ENCODE measurements around the gene AP1S1. TPM values are rescaled to one million over a fixed set of nuclear protein-coding genes. Genes with fewer than 3 reads are reported as not detected.

The AP1S1 gene
- total and polyA plus RNA-seq, 2 of the 13 experiments (the other 11 are each of a cell fraction or from before 2014, with no cell fraction given) = 57.5 to 68.1 TPM

- TF ChIP-seq, protein P1, sequence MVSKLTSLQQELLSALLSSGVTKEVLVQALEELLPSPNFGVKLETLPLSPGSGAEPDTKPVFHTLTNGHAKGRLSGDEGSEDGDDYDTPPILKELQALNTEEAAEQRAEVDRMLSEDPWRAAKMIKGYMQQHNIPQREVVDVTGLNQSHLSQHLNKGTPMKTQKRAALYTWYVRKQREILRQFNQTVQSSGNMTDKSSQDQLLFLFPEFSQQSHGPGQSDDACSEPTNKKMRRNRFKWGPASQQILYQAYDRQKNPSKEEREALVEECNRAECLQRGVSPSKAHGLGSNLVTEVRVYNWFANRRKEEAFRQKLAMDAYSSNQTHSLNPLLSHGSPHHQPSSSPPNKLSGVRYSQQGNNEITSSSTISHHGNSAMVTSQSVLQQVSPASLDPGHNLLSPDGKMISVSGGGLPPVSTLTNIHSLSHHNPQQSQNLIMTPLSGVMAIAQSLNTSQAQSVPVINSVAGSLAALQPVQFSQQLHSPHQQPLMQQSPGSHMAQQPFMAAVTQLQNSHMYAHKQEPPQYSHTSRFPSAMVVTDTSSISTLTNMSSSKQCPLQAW (CRISPR knock-in tag; IDR thresholded peaks at IDR 0.05) = no peak; the same call in 1 of the 2 replicates
- TF ChIP-seq PHF8 (CRISPR knock-in tag; IDR thresholded peaks at IDR 0.05) = peak; percentile 81
- no peak for TF ChIP-seq ISX (CRISPR knock-in tag; conservative IDR thresholded peaks at IDR 0.05)
- TF ChIP-seq HNRNPUL1 (IDR thresholded peaks at IDR 0.05; ENCODE audit: low read depth, low read length) = no peak
- TF ChIP-seq ZNF232 (CRISPR knock-in tag; IDR thresholded peaks at IDR 0.05; ENCODE audit: borderline replicate concordance) = 0 out of 2 replicates have a peak, but pooled peaks have one; percentile 41
- TF ChIP-seq ZNF350 (CRISPR knock-in tag; IDR thresholded peaks at IDR 0.05; ENCODE audit: borderline replicate concordance, low read depth) = peak; percentile 25; the same call in 1 of the 2 replicates
- TF ChIP-seq MBNL3 (CRISPR knock-in tag; conservative IDR thresholded peaks at IDR 0.05) = no peak
- peak; percentile 84 for TF ChIP-seq RXRA (CRISPR knock-in tag; IDR thresholded peaks at IDR 0.05)
- TF ChIP-seq, protein P2, sequence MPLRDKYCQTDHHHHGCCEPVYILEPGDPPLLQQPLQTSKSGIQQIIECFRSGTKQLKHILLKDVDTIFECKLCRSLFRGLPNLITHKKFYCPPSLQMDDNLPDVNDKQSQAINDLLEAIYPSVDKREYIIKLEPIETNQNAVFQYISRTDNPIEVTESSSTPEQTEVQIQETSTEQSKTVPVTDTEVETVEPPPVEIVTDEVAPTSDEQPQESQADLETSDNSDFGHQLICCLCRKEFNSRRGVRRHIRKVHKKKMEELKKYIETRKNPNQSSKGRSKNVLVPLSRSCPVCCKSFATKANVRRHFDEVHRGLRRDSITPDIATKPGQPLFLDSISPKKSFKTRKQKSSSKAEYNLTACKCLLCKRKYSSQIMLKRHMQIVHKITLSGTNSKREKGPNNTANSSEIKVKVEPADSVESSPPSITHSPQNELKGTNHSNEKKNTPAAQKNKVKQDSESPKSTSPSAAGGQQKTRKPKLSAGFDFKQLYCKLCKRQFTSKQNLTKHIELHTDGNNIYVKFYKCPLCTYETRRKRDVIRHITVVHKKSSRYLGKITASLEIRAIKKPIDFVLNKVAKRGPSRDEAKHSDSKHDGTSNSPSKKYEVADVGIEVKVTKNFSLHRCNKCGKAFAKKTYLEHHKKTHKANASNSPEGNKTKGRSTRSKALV (CRISPR knock-in tag; IDR thresholded peaks at IDR 0.05) = peak; percentile 67; the same call in 1 of the 2 replicates
- peak; percentile 15; the same call in 1 of the 2 replicates for TF ChIP-seq RFXAP (CRISPR knock-in tag; IDR thresholded peaks at IDR 0.05; ENCODE audit: borderline replicate concordance)
- TF ChIP-seq SAP130 (CRISPR knock-in tag; IDR thresholded peaks at IDR 0.05; ENCODE audit: low read depth) = peak; percentile 64
- TF ChIP-seq, protein P3, sequence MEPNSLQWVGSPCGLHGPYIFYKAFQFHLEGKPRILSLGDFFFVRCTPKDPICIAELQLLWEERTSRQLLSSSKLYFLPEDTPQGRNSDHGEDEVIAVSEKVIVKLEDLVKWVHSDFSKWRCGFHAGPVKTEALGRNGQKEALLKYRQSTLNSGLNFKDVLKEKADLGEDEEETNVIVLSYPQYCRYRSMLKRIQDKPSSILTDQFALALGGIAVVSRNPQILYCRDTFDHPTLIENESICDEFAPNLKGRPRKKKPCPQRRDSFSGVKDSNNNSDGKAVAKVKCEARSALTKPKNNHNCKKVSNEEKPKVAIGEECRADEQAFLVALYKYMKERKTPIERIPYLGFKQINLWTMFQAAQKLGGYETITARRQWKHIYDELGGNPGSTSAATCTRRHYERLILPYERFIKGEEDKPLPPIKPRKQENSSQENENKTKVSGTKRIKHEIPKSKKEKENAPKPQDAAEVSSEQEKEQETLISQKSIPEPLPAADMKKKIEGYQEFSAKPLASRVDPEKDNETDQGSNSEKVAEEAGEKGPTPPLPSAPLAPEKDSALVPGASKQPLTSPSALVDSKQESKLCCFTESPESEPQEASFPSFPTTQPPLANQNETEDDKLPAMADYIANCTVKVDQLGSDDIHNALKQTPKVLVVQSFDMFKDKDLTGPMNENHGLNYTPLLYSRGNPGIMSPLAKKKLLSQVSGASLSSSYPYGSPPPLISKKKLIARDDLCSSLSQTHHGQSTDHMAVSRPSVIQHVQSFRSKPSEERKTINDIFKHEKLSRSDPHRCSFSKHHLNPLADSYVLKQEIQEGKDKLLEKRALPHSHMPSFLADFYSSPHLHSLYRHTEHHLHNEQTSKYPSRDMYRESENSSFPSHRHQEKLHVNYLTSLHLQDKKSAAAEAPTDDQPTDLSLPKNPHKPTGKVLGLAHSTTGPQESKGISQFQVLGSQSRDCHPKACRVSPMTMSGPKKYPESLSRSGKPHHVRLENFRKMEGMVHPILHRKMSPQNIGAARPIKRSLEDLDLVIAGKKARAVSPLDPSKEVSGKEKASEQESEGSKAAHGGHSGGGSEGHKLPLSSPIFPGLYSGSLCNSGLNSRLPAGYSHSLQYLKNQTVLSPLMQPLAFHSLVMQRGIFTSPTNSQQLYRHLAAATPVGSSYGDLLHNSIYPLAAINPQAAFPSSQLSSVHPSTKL (CRISPR knock-in tag; IDR thresholded peaks at IDR 0.05) = 0 out of 2 replicates have a peak, but pooled peaks have one; percentile 42
- TF ChIP-seq TSC22D2 (CRISPR knock-in tag; IDR thresholded peaks at IDR 0.05; ENCODE audit: borderline replicate concordance) = no peak
- TF ChIP-seq ZC3H13 (CRISPR knock-in tag; IDR thresholded peaks at IDR 0.05) = no peak
- TF ChIP-seq ZNF670 (CRISPR knock-in tag; IDR thresholded peaks at IDR 0.05; ENCODE audit: borderline replicate concordance) = 0 out of 2 replicates have a peak, but pooled peaks have one; percentile 13
- no peak for TF ChIP-seq ZNF614 (CRISPR knock-in tag; IDR thresholded peaks at IDR 0.05; ENCODE audit: borderline replicate concordance)
- TF ChIP-seq CENPT (CRISPR knock-in tag; IDR thresholded peaks at IDR 0.05; ENCODE audit: low read depth) = 0 out of 2 replicates have a peak, but pooled peaks have one; percentile 38
- TF ChIP-seq SP140L (CRISPR knock-in tag; IDR thresholded peaks at IDR 0.05; ENCODE audit: borderline replicate concordance) = no peak
- TF ChIP-seq ETS1 (CRISPR knock-in tag; IDR thresholded peaks at IDR 0.05) = no peak; the same call in 1 of the 2 replicates
Observed at GRCh38 chr7:101201695-101202602, 47.7 kb downstream of the AP1S1 start (continued).

All from HepG2 (cell line).